ENCODE data around the gene R3HDM1.

The R3HDM1 gene

GRCh38 chr2:135743860-135744259 lies 212.6 kb downstream of the R3HDM1 start:
- H3K36me3 ChIP-seq (ENCODE audit: control insufficient read depth, insufficient read depth, low read length), result peaks cover 23% of the 10 kb centered on the region
- H3K27me3 ChIP-seq (ENCODE audit: control insufficient read depth, insufficient read depth, low read length), result no peaks in the 10 kb centered on the region
- peak overlapping the region; percentile 99 for H3K4me3 ChIP-seq (ENCODE audit: low read depth, low read length)
- H3K9ac ChIP-seq (ENCODE audit: low read depth, low read length), result no peak overlapping the region
- H3K27ac ChIP-seq (ENCODE audit: low read depth, low read length), result no peak overlapping the region
- no peaks in the 10 kb centered on the region for H3K9me3 ChIP-seq (ENCODE audit: control insufficient read depth, insufficient read depth, low read length)
- peaks cover 15% of the 10 kb centered on the region; the same call in 1 of the 2 replicates for H3K4me1 ChIP-seq (ENCODE audit: control insufficient read depth, insufficient read depth, low read length)

- peaks cover 33% of the 10 kb centered on the region for H3K36me3 ChIP-seq (ENCODE audit: control insufficient read depth, insufficient read depth, low read length)
- H3K4me3 ChIP-seq (ENCODE audit: low read depth, low read length), result peak overlapping the region; percentile 99; the same call in 1 of the 2 replicates
- no peak overlapping the region for H3K9ac ChIP-seq (ENCODE audit: low read depth, low read length)
- H3K27ac ChIP-seq (ENCODE audit: low read depth, low read length), result no peak overlapping the region
- no peaks in the 10 kb centered on the region for H3K9me3 ChIP-seq (ENCODE audit: control insufficient read depth, insufficient read depth, low read length)
- peaks cover 15% of the 10 kb centered on the region; the same call in 1 of the 2 replicates for H3K4me1 ChIP-seq (ENCODE audit: control insufficient read depth, insufficient read depth, low read length)
- no peaks in the 10 kb centered on the region for H3K27me3 ChIP-seq (ENCODE audit: control insufficient read depth, insufficient read depth, low read length)
Observed at GRCh38 chr2:135744760-135745314, 213.6 kb downstream of the R3HDM1 start.

- Histone ChIP-seq H3K9me3 (ENCODE audit: control insufficient read depth, insufficient read depth, low read length) (no peaks in the 10 kb centered on the region), H3K4me3 (ENCODE audit: low read depth, low read length) (no peak overlapping the region), H3K9ac (ENCODE audit: low read depth, low read length) (no peak overlapping the region), H3K27ac (ENCODE audit: low read depth, low read length) (no peak overlapping the region), H3K4me1 (ENCODE audit: control insufficient read depth, insufficient read depth, low read length) (peaks cover 15% of the 10 kb centered on the region; the same call in 1 of the 2 replicates), H3K36me3 (ENCODE audit: control insufficient read depth, insufficient read depth, low read length) (peaks cover 39% of the 10 kb centered on the region), H3K27me3 (ENCODE audit: control insufficient read depth, insufficient read depth, low read length) (no peaks in the 10 kb centered on the region)
Observed at GRCh38 chr2:135745545-135745944, 214.3 kb downstream of the R3HDM1 start.

- H3K9me3 ChIP-seq (ENCODE audit: control insufficient read depth, insufficient read depth, low read length), result no peaks in the 10 kb centered on the region
- no peaks in the 10 kb centered on the region for H3K4me1 ChIP-seq (ENCODE audit: control insufficient read depth, insufficient read depth, low read length)
- no peak overlapping the region for H3K9ac ChIP-seq (ENCODE audit: low read depth, low read length)
- no peak overlapping the region for H3K4me3 ChIP-seq (ENCODE audit: low read depth, low read length)
- H3K27ac ChIP-seq (ENCODE audit: low read depth, low read length), result no peak overlapping the region
- H3K27me3 ChIP-seq (ENCODE audit: control insufficient read depth, insufficient read depth, low read length), result no peaks in the 10 kb centered on the region
- peaks cover 74% of the 10 kb centered on the region for H3K36me3 ChIP-seq (ENCODE audit: control insufficient read depth, insufficient read depth, low read length)
Observed at GRCh38 chr2:135755573-135755972, 224.3 kb downstream of the R3HDM1 start.

GRCh38 chr2:135756692-135757091 lies 225.4 kb downstream of the R3HDM1 start:
- H3K36me3 ChIP-seq (ENCODE audit: control insufficient read depth, insufficient read depth, low read length), result peaks cover 80% of the 10 kb centered on the region

GRCh38 chr2:135762022-135762421 lies 230.7 kb downstream of the R3HDM1 start:
- Histone ChIP-seq H3K4me3 (ENCODE audit: low read depth, low read length) (no peak overlapping the region), H3K36me3 (ENCODE audit: control insufficient read depth, insufficient read depth, low read length) (peaks cover 81% of the 10 kb centered on the region), H3K27me3 (ENCODE audit: control insufficient read depth, insufficient read depth, low read length) (no peaks in the 10 kb centered on the region)

More at GRCh38 chr2:135756692-135757091, 225.4 kb downstream of the R3HDM1 start:
- Histone ChIP-seq H3K4me3 (ENCODE audit: low read depth, low read length) (no peak overlapping the region), H3K4me1 (ENCODE audit: control insufficient read depth, insufficient read depth, low read length) (no peaks in the 10 kb centered on the region), H3K9me3 (ENCODE audit: control insufficient read depth, insufficient read depth, low read length) (no peaks in the 10 kb centered on the region), H3K9ac (ENCODE audit: low read depth, low read length) (no peak overlapping the region), H3K27ac (ENCODE audit: low read depth, low read length) (no peak overlapping the region), H3K27me3 (ENCODE audit: control insufficient read depth, insufficient read depth, low read length) (no peaks in the 10 kb centered on the region)

GRCh38 chr2:135762530-135762929 lies 231.2 kb downstream of the R3HDM1 start:
- Histone ChIP-seq H3K9ac (ENCODE audit: low read depth, low read length) (no peak overlapping the region), H3K27me3 (ENCODE audit: control insufficient read depth, insufficient read depth, low read length) (no peaks in the 10 kb centered on the region), H3K36me3 (ENCODE audit: control insufficient read depth, insufficient read depth, low read length) (peaks cover 81% of the 10 kb centered on the region), H3K4me1 (ENCODE audit: control insufficient read depth, insufficient read depth, low read length) (no peaks in the 10 kb centered on the region), H3K9me3 (ENCODE audit: control insufficient read depth, insufficient read depth, low read length) (no peaks in the 10 kb centered on the region), H3K4me3 (ENCODE audit: low read depth, low read length) (no peak overlapping the region), H3K27ac (ENCODE audit: low read depth, low read length) (no peak overlapping the region)

More at GRCh38 chr2:135762022-135762421, 230.7 kb downstream of the R3HDM1 start:
- Histone ChIP-seq H3K9me3 (ENCODE audit: control insufficient read depth, insufficient read depth, low read length) (no peaks in the 10 kb centered on the region), H3K27ac (ENCODE audit: low read depth, low read length) (no peak overlapping the region), H3K9ac (ENCODE audit: low read depth, low read length) (no peak overlapping the region), H3K4me1 (ENCODE audit: control insufficient read depth, insufficient read depth, low read length) (no peaks in the 10 kb centered on the region)

GRCh38 chr2:135768863-135769262 lies 237.6 kb downstream of the R3HDM1 start:
- Histone ChIP-seq H3K27ac (ENCODE audit: low read depth, low read length) (no peak overlapping the region), H3K9ac (ENCODE audit: low read depth, low read length) (no peak overlapping the region), H3K9me3 (ENCODE audit: control insufficient read depth, insufficient read depth, low read length) (no peaks in the 10 kb centered on the region), H3K4me3 (ENCODE audit: low read depth, low read length) (no peak overlapping the region), H3K27me3 (ENCODE audit: control insufficient read depth, insufficient read depth, low read length) (no peaks in the 10 kb centered on the region), H3K36me3 (ENCODE audit: control insufficient read depth, insufficient read depth, low read length) (peaks cover 87% of the 10 kb centered on the region), H3K4me1 (ENCODE audit: control insufficient read depth, insufficient read depth, low read length) (no peaks in the 10 kb centered on the region)

GRCh38 chr2:135773319-135773718 lies 242.0 kb downstream of the R3HDM1 start:
- H3K27ac ChIP-seq (ENCODE audit: low read depth, low read length), result no peak overlapping the region
- no peak overlapping the region for H3K4me3 ChIP-seq (ENCODE audit: low read depth, low read length)
- no peaks in the 10 kb centered on the region for H3K9me3 ChIP-seq (ENCODE audit: control insufficient read depth, insufficient read depth, low read length)
- H3K36me3 ChIP-seq (ENCODE audit: control insufficient read depth, insufficient read depth, low read length), result peaks cover 89% of the 10 kb centered on the region
- H3K4me1 ChIP-seq (ENCODE audit: control insufficient read depth, insufficient read depth, low read length), result no peaks in the 10 kb centered on the region
- no peaks in the 10 kb centered on the region for H3K27me3 ChIP-seq (ENCODE audit: control insufficient read depth, insufficient read depth, low read length)
- no peak overlapping the region for H3K9ac ChIP-seq (ENCODE audit: low read depth, low read length)

GRCh38 chr2:135773917-135774316 lies 242.6 kb downstream of the R3HDM1 start:
- peaks cover 92% of the 10 kb centered on the region for H3K36me3 ChIP-seq (ENCODE audit: control insufficient read depth, insufficient read depth, low read length)
- H3K27ac ChIP-seq (ENCODE audit: low read depth, low read length), result no peak overlapping the region
- no peaks in the 10 kb centered on the region for H3K9me3 ChIP-seq (ENCODE audit: control insufficient read depth, insufficient read depth, low read length)
- no peak overlapping the region for H3K9ac ChIP-seq (ENCODE audit: low read depth, low read length)
- no peaks in the 10 kb centered on the region for H3K4me1 ChIP-seq (ENCODE audit: control insufficient read depth, insufficient read depth, low read length)
- H3K4me3 ChIP-seq (ENCODE audit: low read depth, low read length), result no peak overlapping the region
- H3K27me3 ChIP-seq (ENCODE audit: control insufficient read depth, insufficient read depth, low read length), result no peaks in the 10 kb centered on the region
